Effector CD8-positive, alpha-beta T cell (primary cell): Measurements from ENCODE around the gene TSEN15.
"Not testable (repeated sequence)": the region's sequence is repeated elsewhere in the genome, so short reads cannot be mapped to it uniquely, and the experiment has no call there.

Experiments used
- DNase-seq: peaks from one replicate; lab custom pipeline; 2025; lab: John Stamatoyannopoulos, UW

The TSEN15 gene

GRCh38 chr1:184053881-184054280 lies 2.4 kb downstream of the TSEN15 start:
- DNase-seq, result no peak

- no peak for DNase-seq
These were observed 5.5 kb downstream of the TSEN15 start for GRCh38 chr1:184056921-184057555.

DNA sequence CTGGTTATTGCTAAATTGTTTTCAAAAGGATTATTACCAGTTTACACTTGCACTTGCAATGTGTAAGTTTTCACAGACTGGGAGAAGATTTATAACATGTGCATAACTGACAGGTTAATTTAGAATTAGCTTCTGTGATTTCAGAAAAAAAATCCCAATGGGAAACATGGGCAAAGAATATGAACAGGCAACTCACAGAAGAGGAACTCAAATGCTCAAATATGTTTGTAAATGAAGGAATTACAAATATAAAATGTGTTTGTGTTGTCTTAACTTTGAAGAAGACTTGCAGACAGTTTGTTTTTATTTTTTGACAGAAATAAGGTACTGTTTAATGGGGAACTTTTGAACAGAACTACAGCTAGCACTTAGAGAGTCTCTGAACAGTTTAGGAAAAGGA lies 8.4 kb downstream of the TSEN15 start:
- DNase-seq, result no peak

- no peak for DNase-seq
These were observed 8.8 kb downstream of the TSEN15 start for GRCh38 chr1:184060316-184060715.

GRCh38 chr1:184061396-184062003 lies 10.0 kb downstream of the TSEN15 start:
- DNase-seq, result no peak

DNA sequence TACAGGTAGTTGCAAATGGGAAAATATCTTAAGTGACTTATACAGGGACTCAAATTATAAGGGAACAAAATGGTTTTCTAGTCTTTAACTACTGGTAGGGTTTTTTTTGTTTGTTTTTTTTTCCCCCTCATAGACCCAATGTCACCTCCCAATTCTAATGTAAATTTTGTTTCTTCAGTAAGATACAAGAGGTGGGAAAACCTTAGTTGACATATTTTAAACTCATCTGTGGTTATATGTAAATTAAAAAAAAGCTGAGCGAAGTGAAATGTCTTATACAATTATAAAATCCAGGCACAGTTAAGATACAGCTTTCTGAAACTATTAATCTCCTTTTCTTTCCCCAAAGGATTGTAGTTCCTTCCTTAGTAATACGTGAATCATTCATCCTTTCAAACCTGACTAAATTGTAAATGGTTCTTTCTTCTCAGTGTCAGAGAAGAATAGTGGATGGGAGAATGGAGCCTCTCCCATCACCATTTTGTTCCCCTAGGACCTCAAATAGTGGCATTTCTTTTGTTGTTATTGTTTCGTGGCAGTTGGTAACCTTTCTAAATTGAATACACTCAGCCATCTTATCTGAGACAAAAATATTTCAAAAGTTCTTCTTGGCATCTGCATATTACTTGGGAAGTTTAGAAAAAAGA lies 11.2 kb downstream of the TSEN15 start:
- DNase-seq, result no peak

DNA sequence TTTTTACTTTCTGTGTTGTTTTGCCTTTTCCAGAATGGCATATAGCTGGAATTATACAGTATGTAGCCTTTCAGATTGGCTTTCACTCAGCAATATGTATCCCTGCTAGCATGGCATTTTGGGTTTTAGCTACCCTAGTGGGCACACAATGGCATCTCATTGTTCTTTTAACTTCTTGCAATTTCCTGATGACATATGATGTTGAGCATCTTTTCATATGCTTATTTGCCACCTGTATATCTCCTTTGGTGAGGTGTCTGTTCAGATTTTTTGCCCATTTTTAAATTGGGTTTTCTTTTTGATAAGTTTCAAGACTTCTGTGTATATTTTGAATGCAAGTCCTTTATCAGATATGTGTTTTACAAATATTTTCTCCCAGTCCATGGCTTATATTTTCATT lies 14.0 kb downstream of the TSEN15 start:
- no peak for DNase-seq

GRCh38 chr1:184068354-184068753 lies 16.8 kb downstream of the TSEN15 start:
- DNase-seq, result no peak

GRCh38 chr1:184069675-184070074 lies 18.1 kb downstream of the TSEN15 start:
- no peak for DNase-seq

DNA sequence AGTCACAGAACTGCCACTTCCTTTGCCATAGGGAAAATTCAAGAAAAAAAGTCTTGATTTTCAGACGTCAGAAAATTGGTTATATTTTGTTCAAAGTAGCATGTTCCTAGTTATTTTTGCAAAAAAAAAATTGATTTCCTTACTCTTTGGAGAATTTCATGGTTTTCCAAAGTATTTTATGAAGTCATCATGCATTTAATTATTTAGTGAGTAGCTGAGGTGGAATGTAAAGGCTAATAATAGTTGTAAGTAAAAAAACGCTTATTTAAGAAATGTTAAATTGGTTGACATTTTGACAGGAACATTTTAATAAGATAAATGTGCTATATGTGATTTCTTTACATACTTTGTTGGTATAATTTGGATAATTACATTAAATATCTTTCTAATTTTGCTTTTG lies 20.8 kb downstream of the TSEN15 start:
- no peak for DNase-seq

DNA sequence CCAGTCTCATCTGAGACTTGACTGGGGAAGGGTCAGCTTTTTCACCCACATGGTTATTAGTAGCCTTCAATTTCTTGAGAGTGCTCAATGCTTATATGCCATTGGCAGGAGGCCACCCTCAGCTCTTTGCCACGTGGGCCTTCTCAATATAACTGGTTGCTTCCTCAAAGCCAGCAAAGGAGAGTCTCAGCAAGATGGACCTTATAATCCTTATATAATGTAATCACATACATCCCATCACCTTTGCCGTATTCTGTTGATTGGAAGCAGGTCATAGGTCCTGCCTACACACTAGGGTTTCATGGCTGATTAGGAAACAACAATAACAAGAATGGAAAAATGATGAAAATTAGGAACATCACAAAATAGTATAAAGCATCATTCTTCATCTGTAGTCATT lies 22.9 kb downstream of the TSEN15 start:
- no peak for DNase-seq

DNA sequence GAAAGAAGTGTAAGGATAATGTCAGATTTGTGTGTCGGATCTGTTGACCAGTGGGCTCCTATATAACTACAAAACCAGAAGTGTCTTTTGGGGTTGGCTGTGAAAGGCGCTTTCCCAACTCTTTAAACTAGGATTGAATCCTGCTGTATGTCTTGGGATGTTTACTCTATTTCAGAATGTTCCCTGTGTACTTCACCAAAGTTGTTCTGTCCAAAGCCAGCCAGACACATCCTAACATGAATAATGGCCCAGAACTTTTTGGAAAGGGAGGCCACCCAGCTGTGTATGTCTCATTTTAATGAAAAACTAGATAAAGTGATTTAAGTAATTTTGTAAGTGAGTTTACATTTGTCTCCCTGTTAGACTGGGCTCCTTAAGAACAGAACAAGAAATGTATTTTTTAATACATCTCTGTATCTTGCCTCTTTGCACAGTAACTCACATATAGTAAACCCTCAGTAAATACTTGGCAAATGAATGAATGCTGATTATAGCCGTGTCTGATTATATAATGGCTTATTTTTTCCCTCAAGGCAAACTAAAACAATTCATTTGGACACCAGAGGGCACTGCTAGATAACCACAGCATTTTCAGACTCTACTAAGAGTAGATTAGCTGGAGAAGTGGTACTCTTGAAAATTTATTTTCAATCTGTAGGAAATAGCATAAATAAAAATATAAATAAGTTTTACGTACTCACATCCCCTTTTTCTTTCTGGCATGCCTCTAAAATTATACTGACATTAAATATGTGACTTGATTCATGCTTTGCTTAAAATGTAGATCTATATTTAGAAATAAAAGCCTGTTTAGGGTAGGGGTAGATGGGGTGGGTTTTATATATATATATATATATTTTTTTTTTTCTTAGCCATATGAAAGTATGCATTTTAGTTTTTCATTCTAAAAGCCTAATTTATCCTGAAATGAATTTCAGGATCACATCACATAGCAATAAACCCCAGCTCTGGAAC lies 23.8 kb downstream of the TSEN15 start:
- DNase-seq, result no peak

- no peak for DNase-seq
These were observed 27.2 kb downstream of the TSEN15 start for GRCh38 chr1:184078564-184079249.

DNA sequence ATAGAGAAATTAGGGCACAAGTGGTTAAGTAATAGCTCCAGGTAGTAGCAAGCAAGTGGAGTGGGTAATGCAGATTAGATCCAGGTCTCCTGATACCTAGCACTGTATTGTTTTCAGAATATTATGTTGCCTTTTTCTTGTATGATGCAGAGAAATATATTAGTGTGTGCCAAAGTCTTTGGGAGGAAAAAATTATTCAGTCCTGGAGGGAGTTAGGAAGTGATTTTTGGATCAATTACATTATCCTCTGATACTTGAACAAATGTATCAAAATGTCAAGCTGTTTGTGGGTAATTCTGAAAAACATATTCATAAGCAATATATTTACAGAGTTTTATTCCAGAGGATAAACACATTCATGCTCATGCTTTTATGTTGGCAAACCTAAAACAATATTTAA lies 28.8 kb downstream of the TSEN15 start:
- no peak for DNase-seq

GRCh38 chr1:184082541-184083415 lies 31.2 kb downstream of the TSEN15 start:
- no peak for DNase-seq

- no peak for DNase-seq
These were observed 34.1 kb downstream of the TSEN15 start for GRCh38 chr1:184085667-184086066.

- DNase-seq, result no peak
These were observed 36.5 kb downstream of the TSEN15 start for GRCh38 chr1:184088037-184088436.

GRCh38 chr1:184093071-184093470 lies 41.5 kb downstream of the TSEN15 start:
- DNase-seq, result no peak

DNA sequence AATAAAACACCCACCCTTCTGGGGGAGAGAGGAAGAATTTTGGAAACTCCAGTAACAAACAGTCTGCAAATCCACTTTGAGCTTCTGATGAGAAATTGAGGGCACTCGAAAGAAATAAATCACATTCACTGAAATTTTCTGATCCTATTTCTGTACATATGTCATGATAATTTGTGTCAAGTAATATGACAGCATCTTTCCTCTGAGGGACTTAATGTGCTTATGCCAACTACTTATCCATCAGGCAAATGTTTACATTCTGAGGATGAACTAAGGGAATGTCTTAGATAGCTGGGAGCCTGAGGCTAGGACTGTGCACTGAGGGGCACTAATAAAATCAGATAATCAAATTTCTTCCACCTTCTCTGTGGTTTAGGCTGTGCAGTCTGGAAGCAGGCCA lies 44.5 kb downstream of the TSEN15 start:
- DNase-seq, result no peak

GRCh38 chr1:184096580-184096979 lies 45.0 kb downstream of the TSEN15 start:
- not testable (repeated sequence) for DNase-seq

DNA sequence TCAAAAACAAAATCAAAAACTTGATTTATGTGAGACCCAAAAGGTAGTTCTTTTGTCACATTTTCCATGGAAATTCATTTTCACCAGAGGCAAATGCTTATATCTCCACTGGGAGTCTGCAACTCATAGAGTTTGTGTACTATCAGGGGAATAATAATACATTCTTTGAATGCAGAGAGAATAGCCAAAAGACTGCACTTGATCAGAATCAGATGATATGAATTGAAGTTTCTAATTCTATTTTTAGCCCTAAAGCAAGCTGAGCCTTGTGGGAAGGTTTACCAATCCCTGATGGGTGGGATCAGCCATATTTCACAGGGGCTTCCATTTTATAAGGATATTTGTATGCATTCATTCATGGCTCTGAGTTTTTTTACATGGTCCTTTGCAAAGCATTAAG lies 49.6 kb downstream of the TSEN15 start:
- DNase-seq, result no peak
